ELR (cell line): ENCODE data around the gene ECSCR.

ENCODE experiments used
- DNase-seq: peaks from one replicate; pipeline ENCODE4 v3.0.0-alpha.2; 2015; ENCODE audit warnings: low read depth

Gene ECSCR

DNA sequence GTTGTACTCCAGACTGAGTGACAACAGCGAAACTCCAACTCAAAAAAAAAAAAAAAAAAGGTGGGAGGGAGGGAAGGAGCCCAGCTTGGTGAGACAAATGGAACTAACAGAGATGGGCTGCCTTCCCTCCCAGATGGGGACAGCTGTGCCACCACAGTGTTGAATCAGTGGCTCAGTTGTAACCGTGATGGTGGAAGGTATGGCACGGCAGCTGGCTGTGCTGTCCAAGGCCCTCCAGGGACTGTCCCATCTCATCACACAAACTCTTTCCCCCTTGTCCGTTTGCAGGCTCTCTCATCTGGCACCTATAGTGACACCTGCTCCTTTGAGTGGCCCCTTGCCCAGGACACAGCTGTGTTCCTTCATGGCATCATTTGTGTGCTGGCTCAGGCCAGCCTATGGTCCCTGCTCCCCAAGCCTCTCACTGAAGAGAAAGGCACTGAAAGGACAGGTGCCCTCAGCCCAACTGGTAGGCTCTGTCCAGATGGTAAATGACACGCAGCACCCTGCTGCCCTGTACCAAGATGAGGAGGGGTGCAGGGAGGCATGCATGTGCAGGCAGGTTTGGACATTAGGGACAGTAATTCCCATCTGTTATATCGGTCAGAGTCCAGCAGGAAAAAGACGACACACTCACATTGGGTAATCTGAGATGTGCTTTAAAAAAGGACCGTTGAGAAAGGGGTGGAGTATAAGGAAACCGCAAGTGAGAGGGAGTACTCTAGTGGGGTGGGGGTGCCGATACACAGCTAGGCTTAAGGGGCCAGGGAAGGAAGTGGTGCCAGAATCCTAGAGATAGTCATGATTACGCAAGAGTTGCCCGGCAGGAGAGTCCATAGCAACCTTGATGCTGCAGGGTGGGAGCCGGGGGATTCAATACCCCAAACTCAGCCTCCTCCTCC is 12.6 kb upstream of the ECSCR start:
- DNase-seq = peak; percentile 60

DNA sequence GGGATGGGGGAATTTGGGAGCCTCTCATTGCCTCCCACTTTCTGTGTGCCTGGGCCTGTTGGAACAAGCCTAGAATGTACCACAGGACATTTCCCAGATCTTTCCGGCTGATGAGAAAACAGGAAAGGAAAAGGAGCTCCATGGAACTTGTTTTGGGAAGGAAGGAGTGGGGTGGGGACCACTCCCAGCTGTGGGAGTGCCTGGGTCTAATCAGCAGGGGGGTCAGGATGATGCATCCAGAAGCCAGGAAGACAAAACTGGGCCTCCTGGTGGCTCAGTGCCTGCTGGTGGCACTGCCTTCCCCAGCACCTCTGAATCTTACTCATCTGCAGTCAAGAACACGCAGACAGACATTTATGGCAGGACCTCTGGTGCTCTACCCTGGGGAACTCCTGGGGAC is 11.0 kb upstream of the ECSCR start:
- DNase-seq = peak; percentile 24

DNA sequence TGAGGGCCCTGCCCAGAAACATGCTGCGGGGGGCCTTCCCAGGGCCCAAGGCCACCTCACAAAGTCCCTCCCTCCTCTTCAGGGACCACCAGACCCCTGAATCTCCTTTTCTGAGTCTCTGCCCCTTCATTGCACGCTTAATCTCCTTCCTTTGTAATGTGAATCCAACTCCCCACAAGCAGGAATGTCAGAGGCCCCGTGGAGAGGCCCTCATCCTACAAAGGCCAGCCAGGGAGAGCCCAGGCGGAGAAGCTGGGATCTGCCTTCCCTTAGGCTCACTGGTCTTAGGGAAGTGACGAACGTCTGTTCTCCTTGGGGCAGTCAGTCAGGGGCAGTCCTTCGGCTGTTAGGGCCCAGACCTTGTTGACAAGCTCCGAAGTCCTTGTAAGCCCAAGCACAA is 10.6 kb upstream of the ECSCR start:
- no peak for DNase-seq

DNA sequence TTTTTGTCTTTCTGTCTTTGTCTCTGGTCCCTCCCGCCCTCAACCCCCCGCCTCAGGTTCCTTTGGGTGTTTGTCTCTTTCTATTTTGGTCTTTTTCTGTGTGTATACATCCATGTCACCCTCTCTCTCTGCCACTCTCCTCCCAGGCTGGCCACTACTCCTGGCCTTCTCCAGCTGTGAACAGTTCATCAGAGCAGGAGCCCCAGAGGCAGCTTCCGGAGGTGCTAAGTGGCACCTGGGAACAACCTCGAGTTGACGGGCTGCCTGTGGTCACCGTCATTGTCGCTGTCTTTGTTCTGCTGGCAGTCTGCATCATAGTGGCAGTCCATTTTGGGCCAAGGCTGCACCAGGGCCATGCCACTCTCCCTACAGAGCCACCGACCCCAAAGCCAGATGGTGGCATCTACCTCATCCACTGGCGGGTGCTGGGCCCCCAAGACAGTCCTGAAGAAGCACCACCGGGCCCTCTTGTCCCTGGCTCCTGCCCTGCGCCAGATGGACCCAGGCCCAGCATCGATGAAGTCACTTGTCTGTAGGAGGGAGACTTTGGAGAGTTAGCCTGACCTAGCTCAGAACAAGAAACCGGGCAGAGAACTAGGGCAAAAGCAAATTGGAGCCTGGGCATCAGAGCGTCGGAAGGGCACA is 10.0 kb upstream of the ECSCR start:
- DNase-seq = no peak

DNA sequence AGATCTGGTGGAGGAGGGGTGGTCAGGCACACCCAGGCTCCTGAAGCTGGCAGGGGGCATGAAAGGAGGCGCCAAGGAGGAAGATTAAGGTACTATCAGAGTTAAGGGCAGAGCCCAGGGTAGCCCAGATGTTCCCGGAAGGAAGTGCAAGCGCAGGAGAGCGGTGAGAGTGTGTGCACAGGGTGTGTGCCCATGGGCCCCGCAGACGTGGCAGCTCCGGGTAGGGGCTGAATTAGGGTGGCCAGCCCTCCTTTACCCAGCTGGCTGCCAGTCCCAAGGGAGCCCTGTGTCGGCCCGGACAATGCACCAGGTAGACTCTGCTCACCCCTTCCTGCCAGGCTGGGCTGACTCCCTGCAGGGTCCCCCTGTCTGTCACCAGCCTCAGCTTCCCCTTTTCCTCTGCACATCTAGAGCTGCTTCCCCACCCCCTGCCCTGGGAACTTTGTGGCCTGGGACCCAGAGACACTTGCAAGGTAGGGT is 8.3 kb upstream of the ECSCR start, which contains the start of gene SMIM33:
Gene SMIM33 (plus strand): TSS at position 184 of the 480 bp plus-strand sequence. CDS start 118 bp downstream, at position 302.
- no peak for DNase-seq

DNA sequence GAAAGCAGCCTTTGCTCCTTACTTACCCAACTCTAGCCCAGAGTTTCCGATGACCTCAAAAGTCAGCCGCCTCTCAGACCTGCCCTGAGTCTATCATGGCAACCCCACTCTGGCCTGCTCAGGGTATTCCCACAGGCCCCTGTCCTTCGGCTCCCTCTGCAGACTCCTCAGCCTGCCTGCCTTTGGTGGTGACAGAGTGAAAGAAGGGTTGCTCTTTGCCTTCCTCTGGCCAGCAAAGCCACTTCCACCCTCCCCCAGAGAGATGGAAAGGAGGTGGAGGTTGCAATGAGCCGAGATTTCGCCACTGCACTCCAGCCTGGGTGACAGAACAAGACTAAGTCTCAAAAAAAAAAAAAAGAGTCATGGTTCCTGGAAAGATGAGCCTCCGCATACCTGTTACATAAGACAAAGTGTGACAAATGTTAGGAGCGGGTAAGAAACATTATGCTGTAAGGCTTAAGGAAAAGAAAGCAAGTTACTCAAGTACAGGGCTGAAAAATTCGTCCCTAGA is 5.9 kb upstream of the ECSCR start:
- no peak for DNase-seq

DNA sequence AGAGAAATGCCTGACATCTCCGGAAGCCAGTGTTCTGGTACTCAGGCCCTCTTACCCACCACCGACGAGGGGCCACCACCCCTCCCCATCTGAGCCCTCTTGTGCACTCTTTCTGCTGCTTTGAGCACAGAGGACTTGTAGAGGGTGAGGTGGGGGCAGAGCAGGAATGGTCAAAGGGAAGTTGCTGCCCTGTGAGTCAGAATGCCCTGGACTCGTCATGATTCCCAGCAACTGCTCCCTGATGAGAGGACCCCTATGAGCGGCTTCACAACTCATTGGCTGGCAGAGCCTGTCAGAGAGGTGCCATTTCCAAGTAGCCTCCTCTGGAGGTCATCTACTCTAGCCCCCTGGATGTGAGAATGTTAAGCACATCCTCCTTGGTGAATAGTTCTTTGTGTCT is 845 bp downstream of the ECSCR start:
- peak; percentile 89 for DNase-seq

DNA sequence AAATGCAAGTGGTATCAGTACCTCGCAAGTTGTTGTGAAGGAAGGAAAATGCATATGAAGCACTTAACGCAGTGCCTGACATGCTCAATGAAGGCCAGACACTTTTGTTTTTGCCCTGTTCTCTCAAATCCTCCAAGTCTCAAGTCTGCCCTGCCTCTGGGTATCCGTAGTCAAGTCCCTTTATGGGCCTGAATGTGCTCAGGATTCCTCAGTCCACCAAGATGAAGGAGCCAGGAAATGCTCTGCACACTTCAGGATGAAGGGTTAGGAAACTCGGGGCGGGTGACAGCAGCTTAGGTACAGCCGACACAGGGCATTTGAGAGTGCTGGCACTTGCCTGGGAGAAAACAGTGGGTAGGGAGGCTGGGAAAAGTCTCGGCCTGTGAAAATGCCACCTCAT is 1.4 kb downstream of the ECSCR start:
- DNase-seq = no peak

DNA sequence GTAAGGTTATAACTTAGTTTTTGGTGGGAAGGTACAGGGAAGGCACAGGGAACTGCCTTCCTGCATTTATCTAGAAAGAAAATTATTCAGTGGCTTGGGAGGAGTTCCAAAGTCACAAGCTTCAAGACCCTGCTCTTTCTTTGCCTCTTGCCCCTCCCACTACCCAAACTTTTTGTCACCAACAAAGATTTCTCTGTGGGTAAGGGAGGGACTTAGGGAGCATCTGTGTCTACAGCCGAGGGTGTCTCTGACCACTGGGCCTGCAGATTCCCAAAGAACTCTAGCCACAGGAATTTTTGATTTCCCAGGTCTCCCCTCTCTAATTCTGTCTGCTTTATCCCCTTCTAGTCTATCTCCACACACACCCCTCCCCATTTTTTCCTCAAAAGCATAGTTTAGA is 2.1 kb downstream of the ECSCR start:
- no peak for DNase-seq

DNA sequence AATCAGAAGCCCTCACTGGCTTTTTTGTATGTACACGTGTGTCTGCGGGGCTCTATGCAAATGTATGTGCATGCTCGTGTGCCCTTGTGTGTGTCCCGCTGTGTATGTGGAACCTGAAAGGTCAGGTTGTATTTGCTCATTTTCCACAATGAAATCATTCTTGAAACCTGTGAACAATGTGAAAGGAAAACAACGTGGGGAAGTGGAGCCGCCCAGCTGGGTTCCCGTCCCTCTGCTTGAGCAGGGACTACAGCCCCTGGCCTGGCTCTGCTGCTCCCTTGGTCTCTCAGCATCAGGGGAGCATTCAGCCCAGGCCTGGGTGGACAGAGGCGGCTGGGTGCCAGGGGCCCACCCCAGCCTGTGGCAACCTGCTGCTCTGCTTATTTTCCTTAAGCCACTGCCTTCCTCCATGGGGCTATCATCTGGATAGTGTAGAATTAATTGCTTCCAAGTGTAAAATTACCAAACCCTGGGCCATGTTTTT is 3.0 kb downstream of the ECSCR start:
- no peak for DNase-seq

DNA sequence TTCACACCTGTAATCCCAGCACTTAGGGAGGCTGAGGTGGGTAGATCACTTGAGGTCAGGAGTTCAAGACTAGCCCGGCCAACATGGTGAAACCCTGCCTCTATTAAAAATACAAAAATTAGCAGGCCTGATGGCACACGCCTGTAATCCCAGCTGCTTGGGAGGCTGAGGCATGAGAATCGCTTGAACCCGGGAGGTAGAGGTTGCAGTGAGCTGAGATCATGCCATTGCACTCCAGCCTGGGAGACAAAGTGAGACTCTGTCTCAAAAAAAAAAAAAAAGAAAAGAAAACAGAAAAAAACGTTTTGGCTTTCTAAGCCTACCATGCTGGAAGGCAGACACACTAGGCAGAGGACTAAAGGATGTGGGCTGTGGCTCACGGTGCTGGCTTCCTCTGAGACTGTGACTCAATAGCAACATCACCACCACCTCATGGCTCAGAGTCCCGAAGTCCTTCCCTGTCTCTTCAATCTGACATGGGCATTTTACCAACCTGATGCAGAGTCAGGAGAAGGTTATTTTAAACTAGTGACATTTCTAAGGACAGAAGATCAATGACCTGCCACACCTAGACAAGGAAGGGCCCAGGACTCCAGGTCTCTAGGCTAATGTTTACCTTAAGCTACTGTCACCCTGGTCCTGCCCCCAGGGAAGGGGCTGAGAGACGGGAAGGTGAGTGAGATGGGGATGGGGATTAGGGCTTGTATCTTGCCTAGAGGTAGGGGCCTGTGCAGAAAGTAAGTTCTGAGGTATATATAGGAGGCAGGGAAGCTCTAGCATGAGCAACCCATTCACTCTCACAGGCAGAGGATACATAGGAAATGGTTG is 3.7 kb downstream of the ECSCR start:
- peak; percentile 94 for DNase-seq

DNA sequence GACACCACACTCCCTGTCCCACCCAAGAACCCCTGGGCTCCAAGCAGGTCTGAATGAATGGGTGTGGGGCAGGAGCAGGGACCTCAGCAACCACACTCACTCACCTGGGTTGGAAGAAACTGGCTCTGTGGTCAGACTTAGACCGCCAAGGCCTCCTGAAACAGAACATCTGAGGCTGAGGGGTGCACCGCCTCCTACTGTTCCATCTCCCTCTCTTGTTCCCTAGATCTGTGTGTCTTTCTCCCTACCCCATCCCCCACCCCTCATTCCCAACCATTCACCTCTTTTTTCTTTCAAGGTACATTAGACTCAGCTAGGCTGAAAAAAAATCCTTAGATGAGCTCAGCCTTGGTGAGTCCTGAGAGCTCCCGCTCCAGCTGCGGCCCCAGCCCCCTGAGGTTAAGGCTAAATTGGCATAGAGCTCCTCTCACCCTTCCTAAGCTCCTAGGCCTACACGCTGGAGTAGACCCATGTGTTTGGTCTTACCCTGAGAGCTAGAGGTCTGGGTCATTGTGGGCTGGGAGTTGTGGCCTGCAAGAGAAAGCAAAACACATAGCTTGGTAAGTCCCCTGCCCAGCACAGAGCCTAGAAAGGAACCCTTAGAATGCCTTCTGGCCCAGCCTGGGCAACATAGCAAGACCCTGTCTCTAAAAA is 4.8 kb downstream of the ECSCR start:
- no peak for DNase-seq

DNA sequence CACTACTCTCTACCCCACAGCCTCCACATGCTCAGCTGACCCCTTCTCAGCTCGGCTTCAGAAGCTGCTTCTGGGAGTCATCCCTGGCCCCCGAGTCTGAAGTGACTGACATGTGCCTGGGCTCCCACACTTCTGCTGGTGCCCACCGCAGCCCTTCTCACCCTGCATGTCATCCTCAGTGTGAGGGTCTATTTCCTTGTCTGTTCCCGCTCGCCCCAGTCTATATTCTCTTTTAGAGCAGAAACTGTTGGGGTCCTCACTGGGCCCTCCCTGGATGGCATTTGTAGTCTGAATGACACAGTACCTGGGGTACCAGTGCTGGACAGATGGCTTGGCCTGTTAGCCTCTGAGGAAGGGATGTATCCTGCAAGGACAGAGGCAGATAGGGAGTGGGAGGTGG is 5.3 kb downstream of the ECSCR start:
- no peak for DNase-seq

DNA sequence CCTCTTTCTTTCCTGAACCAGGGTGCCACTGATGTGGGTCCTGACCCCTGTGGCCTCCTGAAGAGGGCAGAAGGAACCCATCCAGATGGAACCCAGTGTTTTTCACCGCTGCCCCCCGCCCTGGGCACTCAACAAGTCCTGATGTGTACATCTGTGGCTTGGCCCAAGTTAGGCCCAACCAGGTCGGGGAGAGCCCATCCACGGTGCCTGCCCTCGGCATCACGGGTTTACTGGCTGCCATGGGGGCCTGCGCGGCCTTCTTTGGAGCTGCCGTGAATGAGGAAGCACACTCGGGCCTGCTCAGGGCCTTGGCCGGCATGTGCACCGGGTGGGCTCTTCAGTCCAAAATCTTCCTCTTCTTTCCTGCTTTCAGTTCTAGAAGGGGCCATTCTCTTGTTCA is 5.8 kb downstream of the ECSCR start:
- no peak for DNase-seq

DNA sequence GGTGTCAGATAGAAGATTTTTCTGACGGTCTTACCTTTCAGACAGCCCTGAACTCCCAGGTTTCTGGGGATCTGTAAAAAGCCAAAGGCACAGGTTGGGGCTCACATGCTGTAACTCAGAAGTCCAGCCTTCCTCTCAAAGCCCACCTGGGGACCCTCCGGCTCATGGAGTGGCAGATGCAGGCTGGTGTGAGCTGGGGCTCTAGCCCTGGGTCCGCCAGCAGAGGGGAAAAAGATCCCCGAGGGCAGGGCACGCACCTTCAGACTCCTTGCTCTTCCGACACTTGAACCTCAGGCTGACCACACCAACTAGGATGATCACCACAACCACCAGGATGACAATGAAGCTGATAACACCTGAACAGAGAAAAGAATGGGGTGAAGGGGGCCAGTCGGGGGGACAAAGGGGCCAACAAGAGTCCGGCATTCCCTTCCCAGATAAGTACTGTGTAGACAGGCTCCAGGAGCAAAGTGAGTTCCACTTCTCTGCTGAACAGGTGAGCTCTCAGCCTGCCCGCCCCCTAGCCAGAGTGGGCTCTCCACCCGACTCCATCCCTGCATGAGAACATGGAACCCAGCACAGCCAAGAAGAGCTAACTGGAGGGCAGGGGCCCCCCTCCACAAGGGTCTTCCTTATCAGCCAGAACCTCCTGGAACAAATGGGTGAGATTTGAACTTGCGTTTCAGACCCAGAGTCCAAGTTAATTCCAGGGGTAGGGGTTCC is 7.8 kb downstream of the ECSCR start:
- no peak for DNase-seq

DNA sequence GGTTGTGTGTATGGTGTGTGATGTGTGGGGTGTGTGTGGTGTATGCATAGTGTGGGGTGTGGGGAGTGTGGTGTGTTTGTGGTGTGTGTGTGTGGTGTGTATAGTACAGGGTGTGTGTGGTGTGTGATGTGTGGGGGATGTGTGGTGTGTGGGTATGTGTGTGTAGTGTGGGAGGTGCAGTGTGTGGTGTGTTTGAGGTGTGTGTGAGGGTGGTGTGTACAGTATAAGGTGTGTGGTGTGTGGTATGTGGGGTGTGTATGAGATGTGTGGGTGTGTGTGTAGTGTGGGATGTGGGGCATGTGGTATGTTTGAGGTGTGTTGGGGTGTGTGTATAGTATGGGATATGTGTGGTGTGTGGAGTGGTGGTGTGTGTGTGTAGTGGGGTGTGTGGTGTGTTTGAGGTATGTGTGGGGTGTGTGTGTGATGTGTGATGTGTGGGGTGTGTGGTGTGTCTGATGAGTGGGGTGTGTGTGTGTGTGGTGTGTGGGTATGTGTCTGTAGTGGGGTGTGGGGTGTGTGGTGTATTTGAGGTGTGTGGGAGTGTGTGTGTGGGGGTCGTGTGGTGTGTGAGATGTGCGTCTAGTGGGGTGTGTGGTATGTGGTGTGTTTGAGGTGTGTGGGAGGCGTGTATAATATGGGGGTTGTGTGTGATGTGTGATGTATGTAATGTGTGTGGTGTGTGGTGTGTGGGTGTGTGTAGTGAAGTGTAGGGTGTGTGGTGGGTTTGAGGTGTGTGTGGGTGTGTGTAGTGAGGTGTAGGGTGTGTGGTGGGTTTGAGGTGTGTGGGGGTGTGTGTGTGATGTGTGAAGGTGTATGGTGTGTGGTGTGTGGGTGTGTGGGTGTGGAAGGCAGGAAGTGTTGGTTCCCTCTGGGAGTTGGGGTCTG is 8.6 kb downstream of the ECSCR start:
- DNase-seq = no peak

DNA sequence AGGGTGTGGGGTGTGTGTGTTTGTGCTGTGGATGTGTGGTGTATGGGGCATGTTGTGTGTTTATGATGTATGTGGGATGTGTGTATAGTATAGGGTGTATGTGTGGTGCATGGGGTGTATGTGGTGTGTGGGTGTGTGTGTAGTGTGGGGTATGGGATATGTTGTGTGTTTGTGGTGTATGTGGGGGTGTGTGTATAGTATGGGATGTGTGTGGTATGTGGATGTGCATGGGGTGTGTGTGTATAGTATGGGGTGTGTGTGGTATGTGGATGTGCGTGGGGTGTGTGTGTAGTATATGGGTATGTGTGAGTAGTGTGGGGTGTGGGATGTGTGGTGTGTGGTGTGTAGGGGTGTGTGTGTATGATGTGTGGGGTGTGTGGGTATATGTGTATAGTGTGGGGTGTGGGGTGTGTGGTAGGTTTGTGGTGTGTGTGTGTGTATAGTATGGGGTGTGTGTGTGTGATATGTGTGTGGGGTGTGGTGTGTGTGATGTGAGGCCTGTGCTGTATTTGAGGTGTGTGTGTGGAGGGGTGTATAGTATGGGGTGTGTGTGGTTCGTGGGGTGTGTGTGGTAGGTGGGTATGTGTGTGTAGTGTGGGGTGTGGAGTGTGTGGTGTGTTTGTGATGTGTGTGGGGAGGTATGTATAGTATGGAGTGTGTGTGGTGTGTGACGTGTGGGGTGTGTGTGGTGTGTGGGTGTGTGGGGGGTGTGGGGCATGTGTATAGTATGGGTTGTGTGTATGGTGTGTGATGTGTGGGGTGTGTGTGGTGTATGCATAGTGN is 10.5 kb downstream of the ECSCR start:
- no peak for DNase-seq

DNA sequence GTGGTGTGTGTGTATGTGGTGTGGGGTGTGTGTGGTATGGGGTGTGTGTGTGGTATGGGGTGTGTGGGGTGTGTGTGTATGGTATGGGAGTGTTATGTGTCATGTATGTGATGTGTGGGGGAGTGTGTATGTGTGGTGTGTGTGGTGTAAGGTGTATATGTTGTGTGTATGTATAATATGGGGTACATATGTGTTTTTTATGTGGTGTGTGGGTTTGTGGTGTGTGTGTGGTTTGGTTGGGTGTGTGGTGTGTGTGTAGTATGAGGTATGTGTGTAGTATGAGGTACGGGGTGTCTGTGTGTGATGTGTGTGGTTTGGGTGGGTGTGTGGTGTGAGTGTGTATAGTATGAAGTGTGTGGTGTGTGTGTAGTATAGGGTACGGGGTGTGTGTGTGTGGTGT is 11.4 kb downstream of the ECSCR start:
- no peak for DNase-seq
